ENCODE data around the gene LMNA. TPM values are rescaled to one million over a fixed set of nuclear protein-coding genes. Genes with fewer than 3 reads are reported as not detected.

The LMNA gene
- total and polyA plus RNA-seq, 10 of the 15 experiments (the other 5 are each of a cell fraction or from before 2014, with no cell fraction given) = 0.42 to 334 (median 81.1) TPM

- Histone ChIP-seq H3K4me3 (no peak overlapping the region), H3K79me2 (ENCODE audit: control insufficient read depth, insufficient read depth, low read length) (peaks cover 23% of the 10 kb centered on the region), H3K9me3 (replicated peaks; ENCODE audit: control insufficient read depth, insufficient read depth, low read length) (peaks cover 4% of the 10 kb centered on the region; the same call in 2 of the 3 replicates), H4K20me1 (ENCODE audit: control insufficient read depth, insufficient read depth) (no peaks in the 10 kb centered on the region), H3K27ac (ENCODE audit: control insufficient read depth, insufficient read depth) (no peak overlapping the region; the same call in 1 of the 2 replicates), H3K9ac (ENCODE audit: control insufficient read depth, insufficient read depth, low read length) (no peak overlapping the region), H3K4me1 (ENCODE audit: control insufficient read depth, insufficient read depth, low read length) (peaks cover 54% of the 10 kb centered on the region), H3K36me3 (ENCODE audit: control insufficient read depth in 2 of 2, insufficient read depth in 2 of 2, low read length in 1 of 2) (peaks cover 3 to 20% of the 10 kb centered on the region in 2 experiments), H3K27me3 (replicated peaks in 1 of 2; ENCODE audit: control insufficient read depth in 2 of 2, insufficient read depth in 2 of 2, low read length in 1 of 2) (no peaks in the 10 kb centered on the region), H3K4me2 (ENCODE audit: control insufficient read depth, insufficient read depth) (peak overlapping the region; percentile 58), H2AFZ (ENCODE audit: control insufficient read depth, low read depth, low read length) (no peak overlapping the region; the same call in 1 of the 2 replicates)
- intact Hi-C loops (cut with micrococcal nuclease; ENCODE audit: unreplicated experiment) = no loop called here
- DNase-seq (ENCODE audit: low read depth, low spot score) (no peak), FAIRE-seq (no peak), ATAC-seq (no peak)
- ChIA-PET RAD21 (ENCODE audit: unreplicated experiment) (interaction anchor here (0.8 to 1.5 kb wide), 3 partner anchors 33 to 65 kb away, joined by 3 to 4 read pairs (median 3); partner anchors contain the start of gene SLC25A44), SMC1A (ENCODE audit: uncharacterized antibody, unreplicated experiment) (interaction anchor here (0.8 to 22.3 kb wide), 7 partner anchors 8 to 123 kb away, joined by 3 to 411 read pairs (median 4); partner anchors contain the start of gene SMG5), CTCF (interaction anchor here (0.7 to 6.7 kb wide), 5 partner anchors 9 to 65 kb away, joined by 3 to 44 read pairs (median 3); partner anchors contain the start of gene SLC25A44), POLR2A (interaction anchor here (1.7 to 3.5 kb wide), 3 partner anchors 9 to 12 kb away, joined by 5 to 10 read pairs (median 9); no protein-coding TSS in a partner anchor)
- 88% methylated on average over 13 of the region's 13 CpGs for WGBS (ENCODE audit: insufficient coverage, insufficient replicate concordance, low lambda C conversion rate, missing lambda C conversion rate)
- no peak for TF ChIP-seq DPF2 (IDR thresholded peaks at IDR 0.05)
- no peak for TF ChIP-seq CREM (IDR thresholded peaks at IDR 0.05; ENCODE audit: low read depth)
- no peak for TF ChIP-seq ZBTB40 (IDR thresholded peaks at IDR 0.05; ENCODE audit: borderline replicate concordance)
- TF ChIP-seq TBL1XR1 (IDR thresholded peaks at IDR 0.05; ENCODE audit: low read depth, low read length) = no peak
- no peak for TF ChIP-seq SIX5 (IDR thresholded peaks at IDR 0.05; ENCODE audit: low read depth, low read length, severe bottlenecking)
- TF ChIP-seq SUPT20H (IDR thresholded peaks at IDR 0.05; ENCODE audit: borderline replicate concordance, control insufficient read depth, low read depth, low read length) = no peak
- no peak for TF ChIP-seq ZBTB11 (CRISPR knock-in tag; IDR thresholded peaks at IDR 0.05)
- no peak for TF ChIP-seq NR2C1 (IDR thresholded peaks at IDR 0.05)
- no peak for TF ChIP-seq RUNX3 (IDR thresholded peaks at IDR 0.05; ENCODE audit: low read length)
- no peak for TF ChIP-seq ZNF622 (IDR thresholded peaks at IDR 0.05)
- BruUV-seq (replicated peaks) = no TSS peak
- in situ Hi-C loops (cut with MboI) = no loop called here
These were observed 45.7 kb downstream of the LMNA start for GRCh38 chr1:156160000-156160742.

Data from GM12878 (cell line).